Measurements from ENCODE around the gene MAN1B1. TPM values are rescaled to one million over a fixed set of nuclear protein-coding genes. Genes with fewer than 3 reads are reported as not detected.

Gene MAN1B1
- total RNA-seq, 1 experiment from 2014 or later = 46.5 TPM

DNA sequence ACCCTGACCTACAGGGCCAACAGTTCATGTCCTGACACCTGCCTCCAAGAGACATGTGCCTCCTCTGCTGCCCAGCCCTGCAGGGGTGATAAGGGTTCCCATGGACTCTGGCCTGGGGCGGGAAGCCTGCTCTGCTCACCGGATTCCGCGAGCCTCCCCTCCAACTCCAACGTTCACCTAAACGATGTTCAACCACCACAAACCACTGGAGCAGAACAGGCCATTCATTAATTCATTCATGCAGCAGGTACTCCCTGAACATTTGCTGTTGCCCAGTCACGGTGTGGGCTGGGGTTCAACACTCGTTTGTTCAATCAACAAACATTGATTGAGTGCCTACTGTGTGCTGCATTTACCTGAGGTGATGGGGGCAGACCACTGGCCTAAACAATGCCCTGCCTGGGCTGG, 12.8 kb upstream of the MAN1B1 start:
- intact Hi-C loops (cut with micrococcal nuclease) = no loop called here
- Mint-ChIP-seq H3K27ac (ENCODE audit: low read depth, unreplicated experiment) (no peak overlapping the region), H3K36me3 (ENCODE audit: insufficient read depth, unreplicated experiment) (no peaks in the 10 kb centered on the region), H3K4me3 (ENCODE audit: unreplicated experiment) (no peak overlapping the region), H3K9me3 (ENCODE audit: unreplicated experiment) (no peaks in the 10 kb centered on the region), H3K27me3 (ENCODE audit: insufficient read depth, unreplicated experiment) (no peaks in the 10 kb centered on the region), H3K4me1 (ENCODE audit: insufficient read depth, unreplicated experiment) (peaks cover 7% of the 10 kb centered on the region)
- TF ChIP-seq, protein P1, sequence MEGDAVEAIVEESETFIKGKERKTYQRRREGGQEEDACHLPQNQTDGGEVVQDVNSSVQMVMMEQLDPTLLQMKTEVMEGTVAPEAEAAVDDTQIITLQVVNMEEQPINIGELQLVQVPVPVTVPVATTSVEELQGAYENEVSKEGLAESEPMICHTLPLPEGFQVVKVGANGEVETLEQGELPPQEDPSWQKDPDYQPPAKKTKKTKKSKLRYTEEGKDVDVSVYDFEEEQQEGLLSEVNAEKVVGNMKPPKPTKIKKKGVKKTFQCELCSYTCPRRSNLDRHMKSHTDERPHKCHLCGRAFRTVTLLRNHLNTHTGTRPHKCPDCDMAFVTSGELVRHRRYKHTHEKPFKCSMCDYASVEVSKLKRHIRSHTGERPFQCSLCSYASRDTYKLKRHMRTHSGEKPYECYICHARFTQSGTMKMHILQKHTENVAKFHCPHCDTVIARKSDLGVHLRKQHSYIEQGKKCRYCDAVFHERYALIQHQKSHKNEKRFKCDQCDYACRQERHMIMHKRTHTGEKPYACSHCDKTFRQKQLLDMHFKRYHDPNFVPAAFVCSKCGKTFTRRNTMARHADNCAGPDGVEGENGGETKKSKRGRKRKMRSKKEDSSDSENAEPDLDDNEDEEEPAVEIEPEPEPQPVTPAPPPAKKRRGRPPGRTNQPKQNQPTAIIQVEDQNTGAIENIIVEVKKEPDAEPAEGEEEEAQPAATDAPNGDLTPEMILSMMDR (IDR thresholded peaks at IDR 0.05; ENCODE audit: unreplicated experiment) = no peak
- no peak for DNase-seq (ENCODE audit: unreplicated experiment)
- no TSS peak for BruUV-seq (replicated peaks)
- ChIA-PET POLR2A (no interaction called here), CTCF (interaction anchor here (2.1 kb wide), 1 partner anchor 45 kb away, joined by 5 read pairs; no protein-coding TSS in a partner anchor)

DNA sequence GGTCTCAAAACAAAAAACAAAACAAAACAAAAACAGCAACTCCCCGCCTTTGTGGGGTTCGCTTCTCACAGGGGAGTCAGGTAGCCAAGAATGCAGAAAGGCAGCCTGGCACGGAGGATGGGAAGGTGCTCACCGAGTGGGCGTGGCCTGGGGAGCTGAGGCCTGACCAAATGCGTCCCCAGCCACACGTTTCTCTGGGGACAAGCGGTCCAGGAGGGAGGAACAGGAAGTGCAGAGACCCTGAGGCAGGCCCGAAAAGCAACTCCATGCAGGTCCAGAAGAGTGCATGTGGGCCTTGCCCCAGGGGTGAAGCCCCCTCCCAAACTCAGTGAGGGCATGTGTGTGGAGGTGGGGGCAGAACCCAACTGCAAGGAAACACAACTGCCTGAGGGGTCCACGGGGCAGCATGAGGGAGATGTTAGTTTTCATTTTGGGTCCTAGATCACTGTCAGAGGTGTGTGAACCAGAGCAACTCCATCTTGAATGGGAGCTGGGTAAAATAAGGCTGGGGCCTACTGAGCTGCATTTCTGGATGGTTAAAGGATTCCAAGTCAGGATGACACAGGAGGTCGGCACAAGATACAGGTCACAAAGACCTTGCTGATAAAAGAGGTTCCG, 12.0 kb upstream of the MAN1B1 start:
- H3K27me3 Mint-ChIP-seq (ENCODE audit: insufficient read depth, unreplicated experiment) = no peaks in the 10 kb centered on the region
- BruUV-seq (replicated peaks) = no TSS peak
- H3K4me1 Mint-ChIP-seq (ENCODE audit: insufficient read depth, unreplicated experiment) = peaks cover 7% of the 10 kb centered on the region
- no peak for DNase-seq (ENCODE audit: unreplicated experiment)
- no peak overlapping the region for H3K27ac Mint-ChIP-seq (ENCODE audit: low read depth, unreplicated experiment)
- ChIA-PET POLR2A (interaction anchor here (0.9 kb wide), 1 partner anchor 11 kb away, joined by 3 read pairs; no protein-coding TSS in a partner anchor), CTCF (interaction anchor here (0.7 to 2.1 kb wide), 2 partner anchors 25 to 46 kb away, joined by 3 to 5 read pairs; no protein-coding TSS in a partner anchor)
- no peaks in the 10 kb centered on the region for H3K36me3 Mint-ChIP-seq (ENCODE audit: insufficient read depth, unreplicated experiment)
- intact Hi-C loops (cut with micrococcal nuclease) = no loop called here
- TF ChIP-seq, protein P1 (IDR thresholded peaks at IDR 0.05; ENCODE audit: unreplicated experiment) = no peak
- no peak overlapping the region for H3K4me3 Mint-ChIP-seq (ENCODE audit: unreplicated experiment)
- H3K9me3 Mint-ChIP-seq (ENCODE audit: unreplicated experiment) = no peaks in the 10 kb centered on the region

DNA sequence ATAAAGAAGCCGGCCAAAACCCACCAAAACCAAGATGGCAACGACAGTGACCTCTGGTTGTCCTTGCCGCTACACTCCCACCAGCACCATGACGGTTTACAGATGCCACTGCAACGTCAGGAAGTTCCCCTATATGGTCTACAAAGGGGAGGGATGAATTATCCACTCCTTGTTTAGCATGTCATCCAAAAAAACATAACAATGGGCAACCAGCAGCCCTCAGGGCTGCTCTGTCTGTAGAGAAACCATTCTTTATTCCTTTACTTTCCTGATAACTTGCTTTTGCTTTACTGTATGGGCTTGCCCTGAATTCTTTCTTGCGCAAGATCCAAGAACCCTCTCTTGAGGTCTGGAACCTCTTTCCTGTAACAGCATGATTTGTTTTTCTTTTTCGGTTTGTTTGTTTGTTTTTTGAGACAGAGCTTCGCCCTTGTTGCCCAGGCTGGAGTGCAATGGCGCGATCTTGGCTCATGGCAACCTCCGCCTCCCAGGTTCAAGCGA, 11.5 kb upstream of the MAN1B1 start:
- H3K27ac Mint-ChIP-seq (ENCODE audit: low read depth, unreplicated experiment) = no peak overlapping the region
- DNase-seq (ENCODE audit: unreplicated experiment) = no peak
- H3K9me3 Mint-ChIP-seq (ENCODE audit: unreplicated experiment) = no peaks in the 10 kb centered on the region
- no peak overlapping the region for H3K4me3 Mint-ChIP-seq (ENCODE audit: unreplicated experiment)
- no peaks in the 10 kb centered on the region for H3K36me3 Mint-ChIP-seq (ENCODE audit: insufficient read depth, unreplicated experiment)
- H3K27me3 Mint-ChIP-seq (ENCODE audit: insufficient read depth, unreplicated experiment) = no peaks in the 10 kb centered on the region
- ChIA-PET POLR2A (interaction anchor here (0.7 to 1.3 kb wide), 3 partner anchors 10 to 16 kb away, joined by 3 to 4 read pairs (median 3); no protein-coding TSS in a partner anchor), CTCF (interaction anchor here (0.7 to 2.1 kb wide), 3 partner anchors 26 to 292 kb away, joined by 3 to 5 read pairs (median 3); no protein-coding TSS in a partner anchor)
- TF ChIP-seq, protein P1 (IDR thresholded peaks at IDR 0.05; ENCODE audit: unreplicated experiment) = no peak
- no TSS peak for BruUV-seq (replicated peaks)
- intact Hi-C loops (cut with micrococcal nuclease) = no loop called here
- H3K4me1 Mint-ChIP-seq (ENCODE audit: insufficient read depth, unreplicated experiment) = peaks cover 7% of the 10 kb centered on the region

DNA sequence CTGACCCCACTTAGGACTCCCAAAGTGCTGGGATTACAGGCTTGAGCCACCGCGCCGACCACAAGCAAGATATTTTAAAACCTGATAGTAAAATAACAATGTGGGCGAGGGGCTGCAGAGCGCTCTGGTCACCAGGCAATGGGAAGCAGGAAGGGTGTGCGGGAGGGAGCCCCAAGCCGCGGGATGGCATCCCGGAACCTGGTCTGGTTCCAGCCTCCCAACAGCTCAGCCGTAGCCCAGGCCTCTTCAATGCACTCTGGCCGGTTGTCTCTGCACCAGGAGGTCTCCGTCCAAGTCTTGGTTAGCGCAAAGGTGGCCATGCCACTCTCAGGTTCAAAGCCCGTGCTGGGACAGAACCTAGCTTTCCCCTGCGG, 10.2 kb upstream of the MAN1B1 start:
- BruUV-seq (replicated peaks) = no TSS peak
- Mint-ChIP-seq H3K4me1 (ENCODE audit: insufficient read depth, unreplicated experiment) (no peaks in the 10 kb centered on the region), H3K36me3 (ENCODE audit: insufficient read depth, unreplicated experiment) (no peaks in the 10 kb centered on the region), H3K27me3 (ENCODE audit: insufficient read depth, unreplicated experiment) (no peaks in the 10 kb centered on the region), H3K27ac (ENCODE audit: low read depth, unreplicated experiment) (no peak overlapping the region), H3K9me3 (ENCODE audit: unreplicated experiment) (no peaks in the 10 kb centered on the region), H3K4me3 (ENCODE audit: unreplicated experiment) (peak overlapping the region; percentile 19)
- intact Hi-C loops (cut with micrococcal nuclease) = no loop called here
- CTCF ChIA-PET = interaction anchor here (1.4 to 1.6 kb wide), 2 partner anchors 8 to 47 kb away, joined by 3 to 4 read pairs; no protein-coding TSS in a partner anchor
- no peak for DNase-seq (ENCODE audit: unreplicated experiment)
- POLR2A ChIA-PET = interaction anchor here (1.0 to 2.4 kb wide), 2 partner anchors 8 to 10 kb away, joined by 3 to 8 read pairs; partner anchors contain the start of gene MAN1B1
- TF ChIP-seq, protein P1 (IDR thresholded peaks at IDR 0.05; ENCODE audit: unreplicated experiment) = no peak

All from MCF 10A (cell line).